GM10266 (cell line): ENCODE measurements around the gene GABRB1.

Experiments used
- DNase-seq: peaks from one replicate; pipeline ENCODE4 v3.0.0; 2012; ENCODE audit errors: extremely low spot score
- CTCF ChIP-seq: IDR thresholded peaks from 2 replicates; pipeline ENCODE4 v1.5.1; 2012; ENCODE audit warnings: mild to moderate bottlenecking, low read depth; ENCODE audit not compliant: control insufficient read depth, insufficient read depth; ENCODE audit errors: missing control alignments

GABRB1 gene

GRCh38 chr4:47061435-47061834, 30.1 kb downstream of the GABRB1 start:
- no peak for DNase-seq
- no peak for TF ChIP-seq CTCF

GRCh38 chr4:47065051-47065481, 33.7 kb downstream of the GABRB1 start:
- DNase-seq, result no peak
- TF ChIP-seq CTCF, result no peak

GRCh38 chr4:47068986-47069385, 37.6 kb downstream of the GABRB1 start:
- TF ChIP-seq CTCF, result no peak
- no peak for DNase-seq

GRCh38 chr4:47071901-47072341, 40.6 kb downstream of the GABRB1 start:
- no peak for TF ChIP-seq CTCF

GRCh38 chr4:47073647-47074046, 42.3 kb downstream of the GABRB1 start:
- no peak for TF ChIP-seq CTCF
- DNase-seq, result no peak

More at GRCh38 chr4:47071901-47072341, 40.6 kb downstream of the GABRB1 start:
- no peak for DNase-seq

GRCh38 chr4:47074816-47075215, 43.4 kb downstream of the GABRB1 start:
- no peak for TF ChIP-seq CTCF
- no peak for DNase-seq

GRCh38 chr4:47075262-47075661, 43.9 kb downstream of the GABRB1 start:
- no peak for TF ChIP-seq CTCF
- DNase-seq, result no peak
